NCI-H2171 (cell line): Measurements from ENCODE around the gene TRIM63.
"Not testable (repeated sequence)": the region's sequence is repeated elsewhere in the genome, so short reads cannot be mapped to it uniquely, and the experiment has no call there.

Experiments used
- DNase-seq: peaks from one replicate; lab custom pipeline; 2025; lab: John Stamatoyannopoulos, UW

TRIM63 gene

DNA sequence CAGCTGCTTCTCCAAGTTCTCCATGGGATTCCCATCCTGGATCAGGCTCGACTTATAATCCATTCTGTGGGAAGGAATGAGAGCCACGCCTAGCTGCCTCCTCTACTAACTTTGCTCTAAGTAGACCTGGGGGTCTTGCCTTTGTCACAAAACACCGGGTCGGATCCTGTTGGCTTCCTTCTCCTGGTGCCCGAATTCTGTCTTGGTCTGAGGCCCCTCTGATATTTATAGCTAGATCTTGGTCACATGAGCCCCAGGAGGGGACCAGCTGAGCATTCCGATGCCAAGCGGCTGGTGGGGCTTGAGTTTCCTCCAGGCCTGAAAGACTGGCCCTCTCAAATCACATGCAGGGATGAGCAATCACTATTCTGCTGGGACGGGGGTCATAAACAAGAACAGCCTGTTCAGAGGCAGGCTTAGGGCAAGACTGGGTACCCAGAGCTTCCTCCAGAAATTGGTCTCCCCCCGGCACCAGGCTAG lies at the start of gene TRIM63:
Gene TRIM63, minus strand, starts transcription at position 199 of the 480 bp plus-strand sequence. Its CDS starts 136 bp downstream, at position 63.
- no peak for DNase-seq

DNA sequence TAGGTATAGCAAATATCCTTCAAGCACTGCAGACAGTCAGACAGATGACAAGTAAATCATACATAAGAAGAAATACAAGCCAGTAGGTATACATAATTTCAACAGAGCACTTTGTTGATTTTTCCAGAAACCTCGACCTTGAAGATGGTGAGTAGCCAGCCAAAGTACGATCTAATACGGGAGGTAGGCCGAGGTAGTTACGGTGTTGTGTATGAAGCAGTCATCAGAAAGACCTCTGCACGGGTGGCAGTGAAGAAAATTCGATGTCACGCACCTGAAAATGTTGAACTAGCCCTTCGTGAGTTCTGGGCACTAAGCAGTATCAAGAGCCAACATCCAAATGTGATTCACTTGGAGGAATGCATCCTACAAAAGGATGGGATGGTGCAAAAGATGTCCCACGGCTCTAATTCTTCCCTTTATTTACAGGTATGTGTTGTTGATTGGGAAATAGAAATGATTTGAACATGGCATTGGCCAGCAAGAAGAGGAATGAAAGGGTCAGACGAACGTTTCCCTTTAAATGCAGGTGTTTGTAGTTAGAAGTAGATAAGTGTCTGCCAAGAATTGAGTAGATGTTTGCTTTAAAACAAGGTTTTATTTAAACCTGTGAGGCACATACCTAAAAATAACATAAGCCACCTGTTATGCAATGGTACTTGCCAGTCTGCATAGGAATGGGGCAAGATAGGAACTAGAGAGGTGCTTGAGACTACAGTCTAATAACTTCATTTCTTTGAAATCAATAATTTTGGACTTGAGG lies 46.9 kb upstream of the TRIM63 start:
- no peak for DNase-seq

DNA sequence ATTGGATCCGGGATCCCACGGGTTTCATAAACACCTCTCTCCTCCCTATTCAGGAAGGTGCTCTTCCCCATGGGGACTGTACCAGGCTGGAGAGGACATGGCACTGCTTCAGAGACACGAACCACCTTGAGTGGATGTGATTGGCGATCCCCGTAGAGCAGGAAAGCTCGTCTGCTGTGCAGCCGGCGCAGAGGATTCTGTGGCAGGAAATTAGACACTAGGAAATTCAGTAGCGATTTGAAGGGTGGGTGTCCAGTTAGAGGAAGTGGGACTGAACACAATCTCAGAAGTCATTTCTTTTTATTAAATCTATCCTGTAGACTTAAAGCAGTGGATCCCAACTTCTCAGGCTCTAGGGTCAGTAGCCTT lies 45.0 kb upstream of the TRIM63 start:
- DNase-seq = no peak

DNA sequence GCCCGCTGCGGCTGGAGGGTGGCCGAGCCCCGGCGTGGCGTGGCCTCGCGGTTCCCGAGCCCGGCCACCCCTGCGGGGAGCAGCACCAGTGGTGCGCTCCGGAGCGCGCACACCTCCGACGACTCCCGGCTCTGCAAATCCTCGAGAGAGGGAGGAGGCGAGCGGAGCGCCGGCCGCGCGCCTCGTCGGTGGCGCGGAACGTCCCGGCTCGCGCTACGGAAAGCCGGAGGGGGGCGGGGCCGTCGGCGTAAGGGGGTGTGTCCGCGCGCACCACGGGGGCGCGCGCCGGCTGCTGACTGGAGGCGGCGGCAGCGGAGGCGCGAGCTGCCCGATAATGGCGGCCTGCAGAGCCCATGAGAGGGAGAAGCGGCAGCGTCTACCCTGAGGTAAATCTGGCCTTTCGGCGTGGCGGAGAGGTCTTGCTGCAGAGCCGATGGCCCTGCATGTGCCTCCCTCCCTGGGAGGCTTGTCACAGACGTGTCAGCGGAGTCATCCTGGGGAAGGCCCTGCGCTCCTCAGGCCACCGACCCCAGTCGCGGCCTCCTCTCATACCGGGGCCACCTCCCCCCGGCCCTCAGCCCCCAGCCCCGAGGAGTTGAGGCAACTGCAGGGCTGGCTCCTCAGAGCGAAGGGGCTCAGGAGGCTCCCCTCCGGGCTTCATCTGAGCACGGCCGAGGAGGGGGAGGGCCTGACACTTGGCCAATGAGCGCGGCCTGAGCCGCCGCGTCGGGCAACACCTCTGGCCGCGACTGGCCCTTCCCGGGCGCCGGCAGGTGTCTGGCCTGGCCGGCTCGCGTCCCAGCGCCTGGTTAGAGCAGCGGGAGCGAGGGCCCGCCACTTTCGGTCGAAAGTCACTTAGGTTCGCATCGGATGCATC lies 44.3 kb upstream of the TRIM63 start, which contains the start of gene PDIK1L:
Gene PDIK1L, plus strand, starts transcription at position 295 of the 877 bp plus-strand sequence. CDS start 2,485 bp downstream, outside the sequence.
- DNase-seq = peak; percentile 93

DNA sequence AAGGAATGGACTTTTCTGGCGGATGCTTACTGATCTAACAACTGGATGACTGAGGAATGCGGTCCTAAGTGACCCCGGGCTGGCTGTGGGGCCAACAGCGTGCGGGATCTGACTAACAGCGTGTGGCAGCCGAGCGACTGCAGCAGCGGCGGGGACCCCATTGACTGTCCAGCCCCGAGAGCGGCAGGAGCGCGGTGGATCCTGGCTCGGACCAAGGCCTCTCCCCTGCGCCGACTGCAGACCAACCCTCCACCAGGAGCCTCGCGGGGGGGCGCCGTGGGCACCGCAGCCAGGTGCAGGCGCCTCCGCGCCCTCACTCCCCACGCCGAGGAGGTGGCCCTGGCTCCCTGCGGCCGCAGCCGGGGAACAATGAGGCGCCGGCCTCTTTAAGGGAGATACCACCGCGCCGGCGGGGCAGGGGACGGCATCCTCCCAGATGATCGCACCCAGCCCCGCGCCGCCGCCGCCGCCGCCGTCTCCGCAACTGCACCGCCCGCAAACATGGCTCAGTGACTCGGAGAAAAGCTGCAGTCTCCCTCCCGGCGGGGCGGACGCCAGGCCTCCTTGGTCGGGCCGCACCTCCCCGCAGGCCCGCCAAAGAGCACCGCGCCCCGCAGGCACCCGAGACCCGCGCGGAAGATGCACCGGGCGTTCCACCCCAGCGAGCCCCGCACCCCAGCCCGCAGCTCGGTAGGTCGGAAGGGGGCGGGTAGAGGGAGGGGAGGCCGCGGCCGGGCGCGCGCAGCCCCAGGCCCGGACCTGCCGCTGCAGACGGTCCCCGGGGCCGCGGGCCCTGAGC lies 43.5 kb upstream of the TRIM63 start:
- DNase-seq = peak; percentile 52

DNA sequence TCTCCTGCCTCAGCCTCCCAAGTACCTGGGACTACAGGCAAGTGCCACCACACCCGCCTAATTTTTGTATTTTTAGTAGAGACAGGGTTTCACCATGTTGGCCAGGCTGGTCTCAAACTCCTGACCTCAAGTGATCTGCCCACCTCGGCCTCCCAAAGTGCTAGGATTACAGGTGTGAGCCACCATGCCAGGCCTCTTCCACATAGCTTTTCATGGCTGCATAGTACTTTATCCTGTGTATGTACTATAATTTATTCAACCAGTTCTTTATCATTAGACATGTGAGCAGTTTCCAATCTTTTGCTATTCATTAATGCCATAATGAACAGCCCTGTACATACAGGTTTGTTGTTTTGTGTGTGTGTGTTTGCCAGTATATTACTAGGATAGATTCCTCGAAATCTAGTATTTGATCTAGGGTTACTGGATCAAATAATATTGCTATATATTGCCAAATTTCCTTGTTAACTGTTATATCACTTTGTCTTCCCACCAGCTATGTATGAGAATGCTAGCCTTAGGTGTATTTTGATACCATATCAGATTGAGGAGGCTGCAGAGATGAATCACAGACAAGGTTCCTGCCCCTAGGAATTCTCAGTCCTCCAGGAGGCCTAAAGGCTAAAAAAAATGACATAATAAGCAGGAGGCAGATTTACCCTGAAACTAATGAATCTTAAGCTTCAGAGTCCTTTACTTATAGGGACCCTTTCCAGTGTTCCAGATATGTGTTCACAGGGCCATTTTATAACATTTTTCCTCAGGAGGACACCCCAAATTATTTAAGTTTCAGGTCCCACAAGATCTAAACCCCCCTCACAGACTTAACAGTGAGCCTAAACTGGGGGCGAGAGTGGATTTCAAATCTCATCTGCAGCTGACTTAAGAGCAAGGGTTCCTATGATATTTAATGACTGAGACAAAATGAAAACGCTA lies 42.1 kb upstream of the TRIM63 start:
- no peak for DNase-seq

DNA sequence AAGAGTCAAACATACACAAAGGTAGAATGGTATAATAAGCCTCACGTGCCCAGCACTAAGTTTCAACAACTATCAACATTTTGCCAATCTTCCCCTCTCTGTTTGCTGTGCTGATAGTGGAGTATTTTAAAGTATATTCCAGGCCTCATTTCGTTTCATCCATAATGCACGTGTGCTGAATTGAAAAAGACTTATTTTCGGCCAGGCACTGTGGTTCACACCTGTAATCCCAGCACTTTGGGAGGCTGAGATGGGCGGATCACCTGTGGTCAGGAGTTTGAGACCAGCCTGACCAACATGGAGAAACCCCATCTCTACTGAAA lies 37.8 kb upstream of the TRIM63 start:
- not testable (repeated sequence) for DNase-seq

DNA sequence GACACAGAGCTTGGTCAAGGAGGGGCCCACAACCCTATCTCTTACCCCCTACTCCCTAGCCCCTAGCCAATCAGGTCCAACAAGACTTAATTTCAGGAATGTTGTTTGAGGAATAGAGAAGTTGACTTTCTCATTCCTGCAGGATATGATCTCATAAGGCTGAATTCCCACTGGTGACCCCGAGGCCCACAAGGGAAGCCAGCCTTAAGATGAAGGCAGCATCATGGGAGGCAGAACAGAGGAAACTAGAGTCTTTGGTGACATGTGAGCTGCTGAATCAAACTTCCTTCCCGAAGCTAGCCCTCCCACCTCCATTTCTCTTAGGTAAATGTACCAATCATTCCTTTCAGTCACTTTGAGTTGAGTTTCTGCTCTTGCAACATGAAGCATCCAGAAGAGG lies 35.1 kb upstream of the TRIM63 start:
- DNase-seq = no peak

DNA sequence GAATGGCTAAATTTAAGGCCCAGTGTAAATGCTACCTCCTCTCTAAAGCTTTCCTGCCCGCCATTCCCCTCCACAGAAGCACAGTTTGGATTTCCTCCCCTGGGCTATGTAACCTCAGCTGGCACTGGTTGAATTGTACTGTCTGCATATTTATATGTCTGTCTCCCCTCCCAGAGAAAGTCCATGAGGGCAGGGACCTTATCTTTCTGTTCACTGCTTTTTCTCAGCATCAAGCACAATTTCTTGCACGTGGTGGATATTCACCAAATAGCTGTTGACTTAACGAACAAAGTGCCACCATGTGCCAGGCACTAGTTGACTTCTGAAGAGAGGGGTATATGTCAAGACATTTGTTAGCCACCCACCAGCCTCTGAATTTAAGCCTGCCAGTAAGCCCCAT lies 34.7 kb upstream of the TRIM63 start:
- DNase-seq = no peak

DNA sequence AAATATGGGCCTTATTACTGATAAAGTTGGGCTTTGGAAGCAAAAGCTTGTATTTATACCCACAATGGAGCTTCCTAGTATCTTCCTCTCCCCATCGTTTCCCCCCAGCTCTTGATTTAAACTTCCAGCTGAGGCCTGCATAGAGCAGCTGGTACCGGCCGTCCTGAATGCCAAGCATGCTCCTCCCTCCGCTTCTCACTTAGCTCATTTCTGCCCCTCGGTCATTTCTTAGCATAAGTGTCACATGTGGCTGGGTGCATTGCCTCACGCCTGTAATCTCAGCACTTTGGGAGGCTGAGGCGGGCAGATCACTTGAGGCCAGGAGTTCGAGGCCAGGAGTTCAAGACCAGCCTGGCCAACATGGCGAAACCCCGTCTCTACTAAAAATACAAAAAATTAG lies 32.8 kb upstream of the TRIM63 start:
- not testable (repeated sequence) for DNase-seq

DNA sequence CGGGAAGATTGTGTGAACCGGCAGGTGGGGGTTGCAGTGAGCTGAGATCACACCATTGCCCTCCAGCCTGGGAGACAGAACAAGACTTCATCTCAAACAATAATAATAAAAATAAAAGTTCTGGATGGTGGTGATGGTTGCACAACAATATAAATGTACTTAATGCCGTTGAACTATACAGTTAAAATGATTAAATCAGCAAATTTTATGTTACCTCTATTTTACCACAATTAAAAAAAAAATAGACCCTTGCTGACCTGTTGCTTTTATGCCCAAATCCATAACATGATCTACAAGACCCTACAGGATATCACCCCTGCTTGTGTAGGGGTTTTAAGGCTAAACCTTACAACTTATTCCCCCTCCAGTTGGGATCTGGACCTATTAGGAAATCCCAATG lies 32.4 kb upstream of the TRIM63 start:
- DNase-seq = no peak

DNA sequence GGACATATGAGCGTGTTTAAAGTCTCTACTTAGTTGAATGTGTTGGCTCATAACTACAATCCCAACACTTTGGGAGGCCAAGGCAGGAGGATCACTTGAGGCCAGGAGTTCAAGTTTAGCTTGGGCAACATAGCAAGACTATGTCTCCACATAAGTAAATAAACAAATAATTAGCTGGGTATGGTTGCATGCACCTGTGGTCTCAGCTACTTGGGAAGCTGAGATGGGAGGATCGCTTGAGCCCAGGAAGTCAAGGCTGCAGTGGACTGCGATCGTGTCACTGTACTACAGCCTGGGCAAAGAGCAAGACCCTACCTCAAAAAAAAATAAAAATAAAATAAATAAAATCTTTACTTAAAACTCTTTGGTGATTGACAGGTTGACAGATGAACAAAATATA lies 31.2 kb upstream of the TRIM63 start:
- no peak for DNase-seq

DNA sequence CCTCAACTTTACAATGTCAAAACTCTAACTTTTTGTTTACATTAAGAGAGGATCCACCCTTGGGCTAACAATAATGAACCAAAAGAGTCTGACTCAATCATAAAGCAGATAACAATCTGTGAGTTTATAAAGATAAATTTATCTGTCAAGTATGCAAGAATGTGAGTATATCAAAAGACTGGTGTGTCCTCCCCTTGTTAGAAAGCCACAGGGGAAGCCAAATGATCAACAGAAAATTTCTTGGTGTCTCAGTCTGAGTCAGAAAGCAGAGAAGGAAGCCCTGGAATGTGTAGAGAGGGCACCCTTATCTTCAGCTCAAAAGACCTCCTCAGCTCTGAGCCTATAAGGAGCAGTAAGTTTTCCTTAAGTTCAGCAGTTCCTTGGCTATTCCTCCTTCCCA lies 30.3 kb upstream of the TRIM63 start:
- no peak for DNase-seq

DNA sequence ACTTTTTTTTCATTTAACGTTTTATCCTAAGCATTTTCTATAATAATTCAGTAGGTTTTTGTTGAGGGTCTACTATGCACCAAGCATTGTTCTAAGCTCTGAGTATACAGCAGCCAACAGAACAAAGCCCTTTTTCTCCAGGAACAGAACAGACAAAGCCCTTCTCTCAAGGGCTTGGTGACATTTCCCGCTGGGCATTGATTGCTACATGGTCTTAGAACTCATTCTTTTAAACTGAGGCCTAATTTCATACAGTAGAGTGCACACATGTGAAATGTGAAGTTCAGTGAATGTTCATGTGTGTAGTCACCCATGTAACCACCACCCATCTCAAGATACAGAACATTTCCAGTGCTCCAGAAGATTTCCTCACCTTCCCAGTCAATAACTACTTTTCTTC lies 29.0 kb upstream of the TRIM63 start:
- no peak for DNase-seq

DNA sequence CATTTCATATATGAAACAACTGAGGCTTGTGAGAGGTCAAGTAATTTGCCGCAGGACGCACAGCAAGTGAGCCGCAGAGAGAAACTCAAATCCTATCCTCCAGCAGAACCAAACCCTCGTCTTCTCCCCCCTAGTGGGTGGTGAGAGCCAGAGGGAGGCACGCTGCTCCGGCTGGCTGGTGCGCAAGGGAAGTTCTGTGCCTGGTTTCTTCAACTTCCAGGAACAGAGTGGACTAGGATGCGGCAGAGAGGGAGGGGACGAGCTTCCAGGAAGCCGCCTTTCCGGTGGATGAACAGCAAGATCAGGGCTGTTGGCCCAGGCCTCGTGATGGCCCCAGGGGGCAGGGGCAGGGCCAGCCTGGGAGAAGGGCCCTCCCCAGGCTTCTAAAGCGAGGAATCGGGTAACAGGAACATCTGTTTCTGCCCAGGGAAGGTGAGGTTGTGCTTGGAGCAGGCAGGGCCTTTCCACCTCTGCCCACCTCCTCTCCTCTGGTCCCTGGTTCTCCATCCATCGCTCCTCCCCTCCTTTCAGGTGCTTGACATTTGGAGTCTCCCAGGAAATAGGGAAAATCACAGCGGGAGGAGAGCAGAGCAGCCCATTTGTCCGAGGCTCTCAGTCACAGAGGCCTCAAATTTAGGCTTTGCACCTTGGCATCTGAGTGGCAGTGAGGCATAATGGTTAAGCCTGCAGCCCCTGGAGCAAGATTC lies 27.4 kb upstream of the TRIM63 start:
- DNase-seq = peak; percentile 89

DNA sequence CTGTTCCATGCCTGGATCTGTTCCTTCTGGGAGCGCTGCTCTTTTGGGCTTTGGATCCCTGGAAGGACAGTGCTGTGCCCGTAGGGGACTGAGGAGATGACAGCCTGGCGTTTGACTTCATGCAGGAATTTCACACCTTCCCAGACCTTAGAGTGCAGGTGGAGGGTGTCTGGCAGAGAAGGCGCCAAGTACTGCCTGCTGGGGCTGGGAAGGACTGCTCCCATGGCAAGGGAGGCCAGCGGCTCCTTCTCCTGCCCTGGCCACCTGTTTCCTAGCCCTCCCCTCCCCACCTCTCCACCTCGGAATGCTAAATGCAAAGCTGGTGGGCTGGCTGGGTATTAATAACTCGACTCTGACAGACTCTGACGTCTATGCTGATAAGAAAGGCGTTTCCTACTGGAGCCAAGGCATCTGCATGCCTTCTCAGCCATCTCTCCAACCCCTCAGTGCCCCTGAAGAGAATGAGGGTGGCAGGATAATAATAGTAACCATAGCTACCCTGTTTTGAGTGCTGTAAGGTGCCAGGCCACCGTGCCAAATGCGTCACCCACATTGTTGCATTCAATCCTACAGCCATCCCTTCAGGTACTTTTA lies 26.7 kb upstream of the TRIM63 start:
- peak; percentile 48 for DNase-seq

DNA sequence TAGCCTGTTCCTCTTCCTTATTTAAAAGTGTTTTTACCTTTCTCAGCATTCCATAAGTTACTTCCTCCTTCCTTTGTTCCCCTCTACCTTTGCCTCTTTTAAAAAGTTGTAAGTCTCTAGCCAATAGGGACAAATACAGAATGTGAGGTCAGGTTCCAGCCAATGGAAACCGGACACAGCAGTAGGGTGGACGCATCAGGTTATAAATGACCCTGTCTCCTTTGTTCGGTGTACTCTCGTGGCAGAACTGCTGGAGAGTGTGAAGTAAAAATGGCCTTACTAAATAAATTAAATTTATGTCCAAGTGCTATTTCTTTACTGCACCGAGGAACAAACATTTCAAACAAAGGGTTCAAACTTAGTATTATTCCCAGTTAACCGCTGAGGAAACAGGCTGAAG lies 26.1 kb upstream of the TRIM63 start:
- DNase-seq = not testable (repeated sequence)

DNA sequence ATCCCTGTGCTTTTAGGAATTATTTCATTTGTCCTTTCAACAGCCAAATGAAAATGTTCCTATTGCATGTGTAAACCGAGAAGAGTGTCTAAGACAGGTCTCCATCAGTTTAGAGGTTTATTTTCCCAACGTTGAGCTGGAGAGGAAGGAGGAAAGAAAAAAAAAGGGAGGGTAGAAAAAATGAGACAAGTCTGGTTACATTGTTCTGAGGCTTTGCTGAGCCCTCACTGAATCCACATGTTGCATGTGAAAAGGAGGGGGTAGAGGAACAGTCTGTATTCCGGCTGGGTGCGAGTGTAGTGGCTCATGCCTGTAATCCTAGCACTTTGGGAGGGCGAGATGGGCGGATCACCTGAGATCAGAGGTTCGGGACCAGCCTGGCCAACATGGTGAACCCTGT lies 25.0 kb upstream of the TRIM63 start:
- no peak for DNase-seq

DNA sequence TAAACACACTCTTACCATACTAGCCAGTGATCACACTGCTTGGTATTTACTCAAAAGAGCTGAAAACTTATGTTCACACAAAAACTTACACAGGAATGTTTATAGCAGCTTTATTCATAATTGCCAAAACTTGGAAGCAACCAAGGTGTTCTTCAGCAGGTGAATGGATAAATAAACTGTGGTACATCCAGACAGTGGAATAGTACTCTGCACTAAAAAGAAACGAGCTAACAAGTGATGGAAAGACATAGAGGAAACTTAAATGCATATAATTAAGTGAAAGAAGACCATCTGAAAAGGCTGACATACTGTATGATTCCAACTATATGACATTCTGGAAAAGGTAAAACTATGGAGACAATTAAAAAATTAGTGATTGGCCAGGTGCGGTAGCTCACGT lies 23.5 kb upstream of the TRIM63 start:
- DNase-seq = no peak

DNA sequence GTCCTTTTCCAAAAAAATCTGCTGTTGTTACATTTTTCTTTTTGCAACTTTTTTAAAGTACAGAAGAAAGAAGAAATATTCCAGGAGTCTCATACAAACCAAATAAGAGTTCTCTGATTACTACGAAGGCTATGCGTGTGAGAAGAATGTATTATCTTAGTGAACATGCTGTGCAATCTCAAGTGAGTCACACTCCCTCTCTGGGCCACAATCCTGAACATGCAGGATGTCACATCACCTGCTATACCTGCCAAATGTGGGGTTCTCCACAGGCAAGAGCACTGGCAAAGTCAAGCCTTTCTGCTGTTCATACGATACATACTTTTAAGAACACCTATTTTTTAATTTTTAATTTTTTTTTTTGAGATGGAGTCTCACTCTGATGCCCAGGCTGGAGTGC lies 21.7 kb upstream of the TRIM63 start:
- no peak for DNase-seq
